ENCODE measurements around the gene PTGER1. TPM values are rescaled to one million over a fixed set of nuclear protein-coding genes. Genes with fewer than 3 reads are reported as not detected.

The PTGER1 gene
- total RNA-seq, 2 donors from 2014 or later, result 3.6 TPM; not detected in 1

DNA sequence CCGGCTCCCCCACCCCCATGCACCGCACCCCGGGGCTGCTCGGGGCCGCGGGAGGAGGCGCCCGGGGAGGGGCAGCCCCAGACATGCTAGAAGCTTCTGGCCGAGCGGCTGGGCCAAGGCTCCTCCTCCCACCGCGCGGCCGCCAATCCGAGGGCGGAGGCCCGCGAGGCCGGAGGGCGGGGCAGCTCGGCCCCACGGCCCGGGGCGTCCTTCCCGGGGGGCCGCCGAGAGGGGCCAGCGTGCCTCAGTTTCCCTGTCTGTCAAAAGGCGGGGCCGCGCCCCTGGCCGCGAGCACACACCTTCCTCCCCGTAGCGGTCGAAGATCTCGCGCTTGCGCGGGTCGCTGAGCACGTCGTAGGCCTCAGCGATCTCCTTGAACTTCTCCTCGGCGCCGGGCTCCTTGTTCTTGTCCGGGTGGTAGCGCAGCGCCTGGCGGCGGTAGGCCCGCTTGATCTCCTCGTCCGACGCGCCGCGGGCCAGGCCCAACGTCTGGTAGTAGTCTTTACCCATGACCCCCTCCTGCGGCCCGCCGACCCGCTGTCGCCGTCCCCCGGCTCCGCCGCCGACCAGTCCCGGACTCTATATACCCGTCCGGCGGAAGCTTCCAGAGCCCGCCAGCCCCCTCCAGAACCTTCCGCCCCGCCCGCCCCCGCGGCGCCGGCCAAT lies 42.8 kb upstream of the PTGER1 start, which contains the start of gene DNAJB1:
Gene DNAJB1 (minus strand): TSS at position 558 of the 666 bp plus-strand sequence. CDS start 48 bp downstream, at position 510.
- peak; percentile 70 for ATAC-seq
- Histone ChIP-seq H3K27me3 (no peaks in the 10 kb centered on the region), H3K36me3 (replicated peaks in 1 of 2; ENCODE audit: insufficient read depth in 1 of 2, low read depth in 2 of 2) (peaks cover 7 to 14% of the 10 kb centered on the region in 2 donors), H3K4me1 (peaks cover 58% of the 10 kb centered on the region), H3K9me3 (no peaks in the 10 kb centered on the region), H3K27ac (peak within 1 kb of the TSS; percentile 94 to 100 (median 99)), H3K4me3 (peak within 1 kb of the TSS; percentile 72 to 87)
- DNase-seq, result peak; percentile 76 to 83 (median 82)
- 0% methylated on average over 46 of the region's 82 CpGs; no CpG with 5 or more reads in 1 of the 2 donors for WGBS, 2 donors
- intact Hi-C loops (cut with DNase I), result no loop called here
- TF ChIP-seq POLR2A (IDR thresholded peaks at IDR 0.05), result peak; percentile 95 to 99 (median 99)
- TF ChIP-seq, protein P1, sequence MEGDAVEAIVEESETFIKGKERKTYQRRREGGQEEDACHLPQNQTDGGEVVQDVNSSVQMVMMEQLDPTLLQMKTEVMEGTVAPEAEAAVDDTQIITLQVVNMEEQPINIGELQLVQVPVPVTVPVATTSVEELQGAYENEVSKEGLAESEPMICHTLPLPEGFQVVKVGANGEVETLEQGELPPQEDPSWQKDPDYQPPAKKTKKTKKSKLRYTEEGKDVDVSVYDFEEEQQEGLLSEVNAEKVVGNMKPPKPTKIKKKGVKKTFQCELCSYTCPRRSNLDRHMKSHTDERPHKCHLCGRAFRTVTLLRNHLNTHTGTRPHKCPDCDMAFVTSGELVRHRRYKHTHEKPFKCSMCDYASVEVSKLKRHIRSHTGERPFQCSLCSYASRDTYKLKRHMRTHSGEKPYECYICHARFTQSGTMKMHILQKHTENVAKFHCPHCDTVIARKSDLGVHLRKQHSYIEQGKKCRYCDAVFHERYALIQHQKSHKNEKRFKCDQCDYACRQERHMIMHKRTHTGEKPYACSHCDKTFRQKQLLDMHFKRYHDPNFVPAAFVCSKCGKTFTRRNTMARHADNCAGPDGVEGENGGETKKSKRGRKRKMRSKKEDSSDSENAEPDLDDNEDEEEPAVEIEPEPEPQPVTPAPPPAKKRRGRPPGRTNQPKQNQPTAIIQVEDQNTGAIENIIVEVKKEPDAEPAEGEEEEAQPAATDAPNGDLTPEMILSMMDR (IDR thresholded peaks at IDR 0.05), result peak in 1 of 7 experiments; percentile 7

DNA sequence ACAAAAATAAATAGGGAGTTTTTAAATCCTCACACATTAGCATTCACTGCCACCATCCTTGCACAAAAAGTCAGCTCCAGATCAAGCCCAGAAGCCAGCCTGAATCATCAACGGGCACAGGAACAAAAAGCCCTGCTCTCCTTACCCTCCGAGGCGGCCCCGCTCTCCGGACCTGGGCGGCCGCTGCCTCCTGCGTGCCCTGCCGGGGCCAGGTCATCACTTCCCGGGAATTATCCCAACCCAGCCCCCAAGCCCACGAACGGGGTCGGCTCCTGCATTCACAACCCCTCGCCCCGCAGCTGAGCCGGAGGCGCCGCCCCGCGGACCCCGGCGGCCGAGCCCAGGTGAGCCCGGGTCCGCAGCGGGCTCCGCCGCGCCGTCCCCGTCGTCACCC lies 42.3 kb upstream of the PTGER1 start:
- intact Hi-C loops (cut with DNase I), result no loop called here
- Histone ChIP-seq H3K4me3 (peak overlapping the region; percentile 72 to 87), H3K36me3 (replicated peaks in 1 of 2; ENCODE audit: insufficient read depth in 1 of 2, low read depth in 2 of 2) (peaks cover 7 to 14% of the 10 kb centered on the region in 2 donors), H3K27me3 (no peaks in the 10 kb centered on the region), H3K27ac (peak overlapping the region; percentile 94 to 100 (median 99)), H3K9me3 (no peaks in the 10 kb centered on the region), H3K4me1 (peaks cover 61% of the 10 kb centered on the region)
- DNase-seq, result no peak
- TF ChIP-seq POLR2A (IDR thresholded peaks at IDR 0.05), result no peak
- TF ChIP-seq, protein P1 (IDR thresholded peaks at IDR 0.05), result no peak
- no peak for ATAC-seq
- WGBS, 2 donors, result 0 to 1% methylated on average over 3 to 10 of the region's 32 CpGs

DNA sequence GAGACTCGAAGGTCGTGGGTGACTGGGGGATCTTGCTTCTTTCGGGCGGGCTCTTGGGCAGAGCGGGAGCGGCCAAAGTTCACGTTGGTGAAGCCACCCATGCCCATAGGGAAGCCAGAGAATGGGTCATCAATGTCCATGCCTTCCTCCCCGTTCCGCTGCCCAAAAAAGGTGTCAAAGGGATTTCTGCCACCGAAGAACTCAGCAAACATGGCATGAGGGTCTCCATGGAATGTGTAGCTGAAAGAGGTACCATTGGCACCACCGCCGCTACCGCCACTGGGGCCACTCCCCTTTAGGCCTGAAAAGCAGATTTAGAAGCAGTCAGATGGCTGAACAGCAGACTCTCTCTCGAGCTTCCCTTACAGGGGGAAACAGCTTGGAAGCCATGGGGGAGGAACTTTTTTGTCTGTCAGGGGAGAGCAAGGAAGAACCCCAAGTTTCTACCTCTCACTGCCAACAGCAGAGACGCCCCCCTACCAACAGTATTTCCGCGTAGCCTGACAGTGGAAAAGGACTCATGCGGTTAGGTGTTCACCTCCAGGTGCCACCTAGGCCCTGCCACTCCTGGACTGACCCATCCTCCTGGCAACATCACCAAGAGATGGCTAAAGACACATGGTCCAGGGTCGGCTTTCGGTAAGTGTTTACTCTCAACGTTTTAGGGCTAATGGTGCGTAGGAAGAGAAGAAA lies 41.7 kb upstream of the PTGER1 start:
- Histone ChIP-seq H3K27ac (peak overlapping the region in 3 of 4 donors; percentile 99 to 100 (median 99)), H3K4me3 (peak overlapping the region; percentile 72 to 87), H3K4me1 (peaks cover 61% of the 10 kb centered on the region), H3K36me3 (replicated peaks in 1 of 2; ENCODE audit: insufficient read depth in 1 of 2, low read depth in 2 of 2) (peaks cover 7 to 14% of the 10 kb centered on the region in 2 donors), H3K27me3 (no peaks in the 10 kb centered on the region), H3K9me3 (no peaks in the 10 kb centered on the region)
- intact Hi-C loops (cut with DNase I), result no loop called here
- TF ChIP-seq POLR2A (IDR thresholded peaks at IDR 0.05), result no peak
- TF ChIP-seq, protein P1 (IDR thresholded peaks at IDR 0.05), result no peak
- ATAC-seq (no peak), DNase-seq (no peak)
- 15 to 25% methylated on average over 14 to 22 of the region's 22 CpGs for WGBS, 2 donors

DNA sequence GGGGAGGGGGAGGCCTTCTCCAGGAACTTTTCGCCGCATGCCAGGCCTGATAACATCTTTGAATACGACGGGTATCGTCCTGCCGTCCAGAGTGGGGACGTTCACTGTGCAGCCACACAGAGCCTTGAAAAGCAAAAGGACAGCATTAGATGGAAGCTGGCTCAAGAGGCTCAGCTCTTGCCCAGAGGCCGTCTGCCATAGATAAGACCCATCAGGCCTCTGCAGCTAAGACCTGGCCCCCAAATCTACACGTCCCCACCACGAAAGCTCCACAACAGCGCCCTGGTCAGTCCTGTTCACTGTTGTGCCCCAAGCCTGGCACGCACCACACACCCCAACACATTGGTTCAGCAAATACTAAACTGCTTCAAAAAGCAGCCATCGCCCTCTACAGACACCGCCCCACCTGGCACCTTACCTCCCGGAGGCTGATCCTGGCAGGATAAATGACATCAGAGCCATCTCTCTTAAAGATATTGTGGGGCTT lies 40.9 kb upstream of the PTGER1 start:
- no peak for TF ChIP-seq POLR2A (IDR thresholded peaks at IDR 0.05)
- TF ChIP-seq, protein P1 (IDR thresholded peaks at IDR 0.05), result no peak
- intact Hi-C loops (cut with DNase I), result no loop called here
- H3K9me3 ChIP-seq, result no peaks in the 10 kb centered on the region
- peaks cover 7 to 14% of the 10 kb centered on the region in 2 donors for H3K36me3 ChIP-seq (replicated peaks in 1 of 2; ENCODE audit: insufficient read depth in 1 of 2, low read depth in 2 of 2)
- DNase-seq (no peak), ATAC-seq (no peak)
- H3K4me1 ChIP-seq, result peaks cover 61% of the 10 kb centered on the region
- no peak overlapping the region for H3K4me3 ChIP-seq
- H3K27me3 ChIP-seq, result no peaks in the 10 kb centered on the region
- H3K27ac ChIP-seq, result peak overlapping the region in 1 of 4 donors; percentile 99
- WGBS, 2 donors, result 75 to 78% methylated on average over 5 to 15 of the region's 15 CpGs
